Measurements from ENCODE around the gene TANGO6. TPM values are rescaled to one million over a fixed set of nuclear protein-coding genes. Genes with fewer than 3 reads are reported as not detected.

The TANGO6 gene
- total RNA-seq, 1 experiment from 2014 or later: 18.2 TPM

- no peaks in the 10 kb centered on the region for H3K27me3 Mint-ChIP-seq (ENCODE audit: insufficient read depth, unreplicated experiment)
- Histone ChIP-seq H3K36me3 (ENCODE audit: control insufficient read depth, insufficient read depth, low read length) (0 out of 2 replicates have a peak, but pooled peaks cover 2% of the 10 kb centered on the region), H3K4me1 (no peaks in the 10 kb centered on the region), H3K9me3 (no peaks in the 10 kb centered on the region), H3K27me3 (replicated peaks; ENCODE audit: control insufficient read depth, insufficient read depth, low read length) (no peaks in the 10 kb centered on the region), H3K4me3 (ENCODE audit: low read depth, low read length) (no peak overlapping the region)
- BruUV-seq (replicated peaks): no TSS peak
- H3K27ac Mint-ChIP-seq (ENCODE audit: unreplicated experiment): no peak overlapping the region
- H3K4me3 Mint-ChIP-seq (ENCODE audit: unreplicated experiment): no peak overlapping the region
- H3K36me3 Mint-ChIP-seq (ENCODE audit: insufficient read depth, unreplicated experiment): peaks cover 7% of the 10 kb centered on the region
- peaks cover 17% of the 10 kb centered on the region for H3K4me1 Mint-ChIP-seq (ENCODE audit: low read depth, unreplicated experiment)
- TF ChIP-seq CTCF (IDR thresholded peaks at IDR 0.05; ENCODE audit: insufficient read depth in 1 of 2, low read depth in 1 of 2, low read length in 1 of 2, severe bottlenecking in 1 of 2, unreplicated experiment in 1 of 2): no peak
- intact Hi-C loops (cut with micrococcal nuclease; ENCODE audit: unreplicated experiment): no loop called here
- no peaks in the 10 kb centered on the region for H3K9me3 Mint-ChIP-seq (ENCODE audit: unreplicated experiment)
- POLR2A ChIA-PET: no interaction called here
- CTCF ChIA-PET: no interaction called here
- DNase-seq: no peak
Measured at GRCh38 chr16:69019811-69020210, 176.5 kb downstream of the TANGO6 start.

- no peaks in the 10 kb centered on the region for H3K27me3 ChIP-seq (replicated peaks; ENCODE audit: control insufficient read depth, insufficient read depth, low read length)
- Mint-ChIP-seq H3K27me3 (ENCODE audit: insufficient read depth, unreplicated experiment) (no peaks in the 10 kb centered on the region), H3K4me1 (ENCODE audit: low read depth, unreplicated experiment) (peaks cover 8% of the 10 kb centered on the region), H3K9me3 (ENCODE audit: unreplicated experiment) (no peaks in the 10 kb centered on the region), H3K27ac (ENCODE audit: unreplicated experiment) (no peak overlapping the region), H3K4me3 (ENCODE audit: unreplicated experiment) (no peak overlapping the region), H3K36me3 (ENCODE audit: insufficient read depth, unreplicated experiment) (peaks cover 7% of the 10 kb centered on the region)
- no TSS peak for BruUV-seq (replicated peaks)
- peaks cover 15% of the 10 kb centered on the region for H3K4me1 ChIP-seq
- intact Hi-C loops (cut with micrococcal nuclease; ENCODE audit: unreplicated experiment): no loop called here
- POLR2A ChIA-PET: no interaction called here
- CTCF ChIA-PET: no interaction called here
- DNase-seq: no peak
- no peaks in the 10 kb centered on the region for H3K36me3 ChIP-seq (ENCODE audit: control insufficient read depth, insufficient read depth, low read length)
- no peak overlapping the region for H3K4me3 ChIP-seq (ENCODE audit: low read depth, low read length)
- no peak for TF ChIP-seq CTCF (IDR thresholded peaks at IDR 0.05; ENCODE audit: insufficient read depth in 1 of 2, low read depth in 1 of 2, low read length in 1 of 2, severe bottlenecking in 1 of 2, unreplicated experiment in 1 of 2)
- no peaks in the 10 kb centered on the region for H3K9me3 ChIP-seq
Measured at GRCh38 chr16:69029121-69029520, 185.8 kb downstream of the TANGO6 start.

GRCh38 chr16:69031877-69032301, 188.6 kb downstream of the TANGO6 start:
- Mint-ChIP-seq H3K27me3 (ENCODE audit: insufficient read depth, unreplicated experiment) (no peaks in the 10 kb centered on the region), H3K9me3 (ENCODE audit: unreplicated experiment) (no peaks in the 10 kb centered on the region), H3K4me1 (ENCODE audit: low read depth, unreplicated experiment) (peaks cover 8% of the 10 kb centered on the region), H3K27ac (ENCODE audit: unreplicated experiment) (peak overlapping the region; percentile 80), H3K4me3 (ENCODE audit: unreplicated experiment) (peak overlapping the region; percentile 25), H3K36me3 (ENCODE audit: insufficient read depth, unreplicated experiment) (no peaks in the 10 kb centered on the region)
- intact Hi-C loops (cut with micrococcal nuclease; ENCODE audit: unreplicated experiment): loop anchor here (5.0 kb wide), 2 partner anchors 35 to 40 kb away; no protein-coding TSS in a partner anchor
- Histone ChIP-seq H3K9me3 (no peaks in the 10 kb centered on the region), H3K36me3 (ENCODE audit: control insufficient read depth, insufficient read depth, low read length) (no peaks in the 10 kb centered on the region), H3K4me1 (peaks cover 15% of the 10 kb centered on the region), H3K4me3 (ENCODE audit: low read depth, low read length) (no peak overlapping the region), H3K27me3 (replicated peaks; ENCODE audit: control insufficient read depth, insufficient read depth, low read length) (no peaks in the 10 kb centered on the region)
- TF ChIP-seq CTCF (IDR thresholded peaks at IDR 0.05; ENCODE audit: insufficient read depth in 1 of 2, low read depth in 1 of 2, low read length in 1 of 2, severe bottlenecking in 1 of 2, unreplicated experiment in 1 of 2): no peak
- CTCF ChIA-PET: interaction anchor here (0.6 kb wide), 2 partner anchors 63 to 69 kb away, joined by 5 to 7 read pairs; no protein-coding TSS in a partner anchor
- peak; percentile 86 to 93 for DNase-seq
- POLR2A ChIA-PET: interaction anchor here (0.5 kb wide), 1 partner anchor 101 kb away, joined by 3 read pairs; no protein-coding TSS in a partner anchor
- BruUV-seq (replicated peaks): no TSS peak
